Pulmonary artery endothelial cell (primary cell): ENCODE measurements around the gene HDHD2. TPM values are rescaled to one million over a fixed set of nuclear protein-coding genes. Genes with fewer than 3 reads are reported as not detected.
A peak's percentile ranks its signal among the peaks of the same experiment; 100 is the strongest.
"Not testable (repeated sequence)": the region's sequence is repeated elsewhere in the genome, so short reads cannot be mapped to it uniquely, and the experiment has no call there.

ENCODE experiments used
- DNase-seq: peaks from one replicate; pipeline ENCODE4 v3.0.0-alpha.2; 2011; ENCODE audit warnings: low read depth, low spot score
- total RNA-seq: library from RNA; depleted of rRNA; stranded (reverse); fragments of >200 nt; gene quantifications from 2 replicates; pipeline ENCODE4 v1.2.3, GENCODE V29; 2014

The HDHD2 gene, protein sequence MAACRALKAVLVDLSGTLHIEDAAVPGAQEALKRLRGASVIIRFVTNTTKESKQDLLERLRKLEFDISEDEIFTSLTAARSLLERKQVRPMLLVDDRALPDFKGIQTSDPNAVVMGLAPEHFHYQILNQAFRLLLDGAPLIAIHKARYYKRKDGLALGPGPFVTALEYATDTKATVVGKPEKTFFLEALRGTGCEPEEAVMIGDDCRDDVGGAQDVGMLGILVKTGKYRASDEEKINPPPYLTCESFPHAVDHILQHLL
- total RNA-seq, result 11.6 and 17.7 TPM in 2 replicates

DNA sequence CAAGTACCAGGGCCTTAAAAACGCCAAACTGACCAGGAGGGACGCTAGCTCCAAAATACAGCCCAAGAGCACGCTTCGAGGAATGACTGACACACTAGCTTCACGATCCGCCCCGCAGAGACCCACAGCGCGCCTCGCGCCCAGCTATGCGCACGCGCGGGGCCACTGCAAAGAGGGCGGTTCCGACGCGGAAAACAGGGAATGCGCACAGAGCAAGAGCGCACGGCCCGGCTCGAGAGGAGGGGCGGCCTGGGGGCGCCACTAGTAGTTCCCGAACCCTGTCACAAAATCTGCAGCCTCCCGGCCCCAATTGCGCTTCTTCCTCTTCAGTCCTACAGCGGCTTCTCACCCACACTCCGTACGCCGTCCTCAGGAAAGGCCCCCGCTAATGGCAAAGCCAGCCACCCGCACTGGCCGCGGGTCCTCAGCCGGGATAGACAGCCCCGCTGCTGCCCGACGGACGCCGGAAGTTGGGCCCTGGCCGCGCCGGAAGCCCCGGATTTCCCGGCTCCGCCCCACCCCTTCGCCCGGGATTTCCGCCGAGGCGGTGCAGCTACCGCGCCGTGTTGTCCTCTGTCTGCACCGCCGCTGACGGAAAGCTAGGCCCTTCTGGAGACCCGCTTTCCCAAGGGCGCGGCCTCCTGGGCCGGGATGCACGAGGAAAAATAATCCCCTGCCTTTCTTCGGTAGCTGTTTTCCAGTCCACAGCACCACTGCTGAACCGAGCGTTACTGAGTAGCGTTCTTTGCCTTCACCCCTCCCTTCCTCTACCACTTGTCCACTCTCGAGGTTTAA is at the start of gene HDHD2:
HDHD2 (minus strand) TSS at position 472 of the 795 bp plus-strand sequence. CDS start 14,061 bp downstream, outside the sequence.
- peak; percentile 26 for DNase-seq

DNA sequence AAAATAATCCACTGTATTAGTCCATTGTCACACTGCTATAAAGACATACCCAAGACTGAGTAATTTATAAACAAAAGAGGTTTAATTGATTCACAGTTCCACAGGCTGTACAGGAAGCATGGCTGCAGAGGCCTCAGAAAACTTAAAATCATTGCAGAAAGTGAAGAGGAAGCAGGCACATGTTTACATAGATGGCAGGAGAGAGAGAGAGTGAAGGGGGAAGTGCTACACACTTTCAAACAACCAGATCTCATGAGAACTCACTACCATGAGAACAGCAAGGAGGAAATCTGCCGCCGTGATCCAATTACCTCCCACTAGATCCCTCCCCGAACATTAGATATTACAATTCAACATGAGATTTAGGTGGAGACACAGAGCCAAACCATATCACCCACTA is 45.7 kb upstream of the HDHD2 start:
- not testable (repeated sequence) for DNase-seq

DNA sequence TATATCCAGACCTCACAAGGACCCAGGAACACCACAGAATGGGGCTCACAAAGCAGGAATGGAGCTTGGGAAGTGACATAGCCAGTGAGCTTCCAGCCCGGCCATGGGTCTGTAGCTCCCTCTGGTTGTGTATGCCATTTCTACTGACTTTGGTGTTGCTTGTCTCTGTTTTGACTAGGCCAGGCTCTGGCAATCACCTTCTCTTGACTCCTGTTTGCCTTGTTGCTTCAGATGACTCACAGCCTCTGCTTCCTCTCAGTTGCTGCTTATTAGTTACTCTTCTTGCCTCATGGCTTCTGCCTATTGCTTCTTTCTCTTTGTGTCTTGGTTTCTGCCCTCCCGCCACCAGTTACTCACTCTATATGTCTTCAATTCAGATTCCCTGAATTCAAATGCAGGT is 41.7 kb upstream of the HDHD2 start:
- peak; percentile 29 for DNase-seq

DNA sequence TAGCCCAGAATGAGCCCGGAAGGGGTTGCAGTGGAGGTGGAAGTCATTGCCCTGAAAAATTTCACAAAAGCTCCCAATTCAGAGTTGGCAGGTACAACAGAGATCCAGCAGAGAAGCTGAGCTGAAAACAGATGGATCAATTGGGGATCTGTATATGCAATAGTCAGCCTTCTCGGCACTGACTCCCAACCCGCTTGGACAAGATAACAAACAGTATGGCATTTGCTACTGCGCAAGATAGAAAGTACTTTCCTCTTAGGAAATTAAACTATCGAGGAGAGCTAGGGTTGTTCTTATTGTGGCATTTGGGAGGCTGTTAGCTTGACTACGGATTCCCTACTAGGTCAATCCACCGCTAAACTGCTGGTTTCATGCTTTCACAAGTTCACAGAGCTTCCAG is 37.4 kb upstream of the HDHD2 start:
- no peak for DNase-seq

DNA sequence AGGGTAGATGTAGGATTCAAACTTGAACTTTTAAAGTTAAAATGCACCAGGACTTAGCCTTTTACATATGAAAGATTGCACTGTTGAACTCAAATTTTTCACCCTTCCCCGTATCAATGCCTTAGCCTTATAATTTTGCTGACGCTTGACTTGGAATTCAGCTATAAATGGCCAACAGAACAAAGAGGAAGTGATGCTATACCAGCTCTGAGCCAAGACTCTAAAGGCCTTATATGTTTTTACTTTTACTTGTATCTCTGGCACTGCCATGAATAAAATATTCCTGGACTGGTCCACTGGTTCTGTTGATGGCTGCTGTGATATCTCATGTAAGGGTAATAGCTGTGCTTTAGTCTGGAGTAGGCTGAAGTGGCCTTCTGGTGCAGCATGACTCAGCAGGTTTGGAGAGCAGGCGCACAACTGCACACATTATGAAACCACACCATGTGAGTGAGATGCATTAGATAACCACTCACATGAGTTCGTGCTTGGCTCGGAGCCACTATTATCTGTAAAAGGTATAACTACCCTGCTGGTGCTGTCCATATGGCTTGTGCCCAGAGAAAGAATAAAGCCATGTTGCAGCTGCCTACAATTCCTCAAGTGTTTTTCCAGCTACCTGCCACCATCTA is 34.2 kb upstream of the HDHD2 start:
- DNase-seq, result peak; percentile 30

DNA sequence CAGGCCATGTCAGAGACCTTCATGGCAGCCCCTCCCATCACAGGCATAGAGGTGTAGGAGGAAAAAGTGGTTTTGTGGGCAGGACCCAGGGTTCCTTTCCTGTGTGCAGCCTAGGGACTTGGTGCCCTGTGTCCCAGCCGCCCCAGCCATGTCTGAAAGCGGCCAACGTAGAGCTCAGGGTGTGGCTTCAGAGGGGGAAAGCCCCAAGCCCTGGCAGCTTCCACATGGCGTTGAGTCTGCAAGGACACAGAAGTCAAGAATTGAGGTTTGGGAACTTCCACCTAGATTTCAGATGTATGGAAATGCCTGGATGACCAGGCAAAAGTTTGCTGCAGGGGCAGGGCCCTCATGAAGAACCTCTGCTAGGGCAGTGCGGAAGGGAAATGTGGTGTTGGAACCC is 31.9 kb upstream of the HDHD2 start:
- not testable (repeated sequence) for DNase-seq

DNA sequence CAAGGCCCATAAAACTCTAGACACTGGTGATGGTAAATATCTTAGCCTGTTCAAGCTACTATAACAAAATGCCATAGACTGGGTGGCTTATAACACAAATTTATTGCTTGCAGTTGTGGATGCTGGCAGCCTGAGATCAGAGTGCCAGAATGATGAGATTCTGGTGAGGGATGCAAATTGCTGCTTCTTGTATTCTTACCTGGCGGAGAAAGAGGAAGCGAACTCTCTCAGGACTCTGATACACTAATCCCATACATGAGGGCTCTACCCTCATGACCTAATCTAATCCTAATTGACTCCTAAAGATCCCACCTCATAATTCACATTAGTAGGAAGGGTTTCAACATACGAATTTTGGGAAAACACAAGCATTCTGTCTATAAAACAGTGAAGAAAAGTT is 30.5 kb upstream of the HDHD2 start:
- no peak for DNase-seq

DNA sequence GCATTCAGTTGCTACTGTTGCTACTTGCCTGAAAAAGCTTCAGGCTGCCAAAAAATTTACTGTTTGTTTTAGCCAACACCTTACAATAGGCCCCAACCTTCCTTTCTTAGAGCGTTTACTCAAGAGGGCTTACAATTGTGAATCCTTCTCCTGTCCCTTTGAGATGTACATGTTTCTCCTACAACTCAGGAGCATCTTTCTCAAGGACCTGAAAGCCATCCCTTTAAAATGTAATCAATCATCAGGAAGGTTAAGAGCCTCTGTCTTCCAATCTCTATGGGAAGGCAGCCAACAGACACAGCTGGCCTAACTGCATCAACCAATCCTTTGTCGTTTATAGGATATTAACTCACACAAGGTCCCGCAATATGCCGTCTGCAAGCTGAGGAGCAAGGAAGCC is 29.2 kb upstream of the HDHD2 start:
- DNase-seq, result no peak

DNA sequence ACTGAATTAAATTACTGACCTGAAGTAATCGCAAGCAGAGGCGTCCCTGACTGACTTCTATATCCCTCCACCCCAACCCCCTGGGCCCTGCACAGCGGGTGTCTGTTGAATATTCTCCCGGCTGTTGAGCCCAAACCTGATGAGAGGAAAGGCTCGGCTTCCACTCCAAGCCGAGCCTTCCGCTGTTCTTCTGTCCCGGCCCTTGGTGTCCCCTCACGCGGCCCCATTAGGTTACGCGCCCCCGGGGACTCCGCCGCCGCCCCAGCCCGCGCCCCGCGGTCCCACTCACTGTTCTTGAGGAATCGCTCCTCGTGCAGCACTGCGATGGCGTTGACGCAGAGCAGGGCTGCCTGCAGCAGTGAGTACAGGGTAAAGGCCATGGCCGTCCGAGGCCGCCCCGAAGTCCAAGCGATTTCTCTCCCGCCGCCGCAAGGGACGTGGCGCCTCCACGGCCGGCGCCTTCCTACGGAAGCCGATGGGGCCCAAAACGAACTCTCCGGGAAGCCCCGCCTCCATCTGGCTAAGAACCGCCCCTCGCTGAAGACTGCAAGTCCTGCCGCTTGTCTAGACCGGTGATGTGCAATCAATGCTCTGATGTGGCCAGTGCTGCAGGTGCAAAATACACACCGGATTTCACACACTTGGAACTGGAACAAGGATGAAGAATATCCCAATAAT is 25.7 kb upstream of the HDHD2 start, which contains the start of gene IER3IP1:
IER3IP1 (minus strand) TSS at position 467 of the 678 bp plus-strand sequence; CDS start at position 380, 87 bp downstream.
- peak; percentile 72 for DNase-seq

DNA sequence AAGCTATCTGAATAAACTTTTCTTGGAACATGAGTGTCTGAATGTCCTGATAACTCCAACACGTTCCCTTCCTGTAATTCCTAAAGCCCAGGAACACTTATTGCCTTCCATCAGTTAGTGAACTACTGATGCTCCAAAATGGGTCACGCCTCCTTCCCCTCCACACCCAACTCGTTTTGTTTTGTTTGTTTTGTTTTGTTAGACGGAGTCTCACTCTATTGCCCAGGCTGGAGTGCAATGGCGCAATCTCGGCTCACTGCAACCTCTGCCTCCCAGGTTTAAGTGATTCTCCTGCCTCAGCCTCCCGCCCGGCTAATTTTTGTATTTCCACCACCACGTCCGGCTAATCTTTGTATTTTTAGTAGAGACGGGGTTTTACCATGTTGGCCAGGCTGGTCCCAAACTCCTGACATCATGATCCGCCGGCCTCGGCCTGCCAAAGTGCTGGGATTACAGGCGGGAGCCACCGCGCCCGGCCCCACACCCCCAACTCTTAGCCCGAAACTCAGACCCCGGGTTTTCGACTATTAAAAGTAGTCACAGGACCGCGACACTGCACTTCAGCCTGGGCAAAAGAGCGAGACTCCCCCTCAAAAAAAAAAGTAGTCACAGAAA is 25.1 kb upstream of the HDHD2 start:
- DNase-seq, result no peak

DNA sequence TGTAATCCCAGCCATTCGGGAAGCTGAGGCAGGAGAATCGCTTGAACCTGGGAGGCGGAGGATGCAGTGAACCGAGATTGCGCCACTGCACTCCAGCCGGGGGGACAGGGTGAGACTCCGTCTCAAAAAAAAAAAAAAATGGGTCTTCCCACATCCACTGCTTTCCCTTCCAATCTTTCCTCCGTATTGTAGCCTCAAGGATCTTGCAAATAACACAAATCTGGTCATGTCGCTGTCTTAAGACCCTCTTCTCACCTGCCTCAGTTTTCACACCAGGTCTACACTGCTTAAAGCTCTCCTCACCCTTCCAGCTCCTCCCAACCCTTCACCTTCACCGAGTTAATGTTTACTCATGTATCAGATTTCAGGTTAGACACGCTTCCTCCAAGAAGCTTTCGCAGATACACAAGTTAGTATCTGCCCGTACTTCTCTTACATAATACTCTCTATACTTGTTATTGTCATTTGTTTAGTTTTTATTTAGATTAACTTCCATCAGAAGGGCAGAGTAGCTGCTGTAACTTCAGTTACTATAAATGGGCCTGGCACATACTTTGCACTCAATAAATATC is 24.3 kb upstream of the HDHD2 start:
- DNase-seq, result no peak

DNA sequence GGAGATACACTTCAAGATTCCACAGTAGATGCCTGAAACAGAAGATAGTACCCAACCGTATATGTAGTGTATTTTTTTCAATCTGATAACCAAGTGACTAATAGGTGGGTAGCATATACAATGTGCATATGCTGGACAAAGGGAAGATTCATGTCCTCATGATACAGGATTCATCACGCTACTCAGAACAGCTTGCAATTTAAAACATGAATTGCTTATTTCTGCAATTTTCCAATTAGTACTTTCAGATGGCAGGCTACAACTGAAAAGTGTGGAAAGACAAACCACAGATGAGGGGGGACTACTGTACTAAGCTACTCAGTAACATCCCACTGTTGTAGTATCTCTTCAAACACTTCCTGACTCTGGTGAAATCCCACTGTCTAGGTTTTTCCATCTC is 22.2 kb upstream of the HDHD2 start:
- no peak for DNase-seq

DNA sequence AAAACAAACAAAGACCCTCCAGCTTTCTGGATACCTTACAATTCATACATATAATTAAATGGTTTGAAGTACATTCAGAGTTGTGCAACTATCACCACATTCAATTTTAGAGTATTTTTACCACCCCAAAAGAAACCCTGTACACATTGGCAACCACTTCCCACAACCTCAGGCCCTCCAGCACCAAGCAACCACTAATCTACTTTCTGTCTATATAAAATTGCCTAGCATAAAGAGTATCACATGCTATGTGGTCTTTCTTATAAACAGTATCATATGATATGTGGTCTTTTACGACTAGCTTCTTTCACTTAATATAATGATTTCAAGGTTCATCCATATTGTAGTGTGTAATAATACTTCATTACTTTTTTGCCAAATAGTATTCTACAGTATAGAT is 18.6 kb upstream of the HDHD2 start:
- DNase-seq, result no peak

DNA sequence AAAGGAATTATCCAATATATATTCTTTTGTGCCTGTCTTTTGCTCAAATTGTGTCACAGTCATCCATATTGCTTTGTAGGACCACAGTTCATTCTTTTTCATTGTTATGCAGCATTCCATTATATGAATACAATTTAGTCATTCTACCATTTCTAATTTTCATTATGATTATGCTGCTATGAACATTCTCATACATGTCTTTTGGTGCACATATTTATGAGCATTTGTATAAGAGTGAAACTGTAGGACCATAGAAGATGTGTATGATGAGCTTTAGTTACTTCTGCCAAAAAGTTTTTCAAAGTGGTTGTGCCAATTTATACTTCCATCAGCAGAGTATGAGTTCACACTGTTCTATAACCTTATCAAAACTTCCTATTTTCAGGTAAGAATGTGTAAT is 18.2 kb upstream of the HDHD2 start:
- DNase-seq, result no peak

DNA sequence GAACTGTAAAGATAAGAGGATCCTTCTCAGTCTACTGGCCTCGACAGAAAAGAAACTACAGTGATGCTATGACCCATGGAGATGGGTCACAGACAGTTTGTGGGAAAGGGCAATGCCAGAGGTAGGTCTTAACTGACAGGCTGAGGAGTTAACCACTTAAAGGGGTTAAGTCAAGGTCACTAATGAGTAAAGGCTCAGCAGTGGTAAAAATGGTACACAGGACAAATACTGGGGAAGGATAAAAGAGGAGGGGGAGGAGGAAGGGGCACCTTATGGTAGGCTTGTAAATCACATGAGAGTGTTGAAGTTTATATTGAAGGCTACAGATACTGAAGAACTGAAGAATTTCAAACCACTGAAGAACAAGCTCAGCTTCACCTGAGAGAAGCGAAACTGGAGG is 16.0 kb upstream of the HDHD2 start:
- no peak for DNase-seq

DNA sequence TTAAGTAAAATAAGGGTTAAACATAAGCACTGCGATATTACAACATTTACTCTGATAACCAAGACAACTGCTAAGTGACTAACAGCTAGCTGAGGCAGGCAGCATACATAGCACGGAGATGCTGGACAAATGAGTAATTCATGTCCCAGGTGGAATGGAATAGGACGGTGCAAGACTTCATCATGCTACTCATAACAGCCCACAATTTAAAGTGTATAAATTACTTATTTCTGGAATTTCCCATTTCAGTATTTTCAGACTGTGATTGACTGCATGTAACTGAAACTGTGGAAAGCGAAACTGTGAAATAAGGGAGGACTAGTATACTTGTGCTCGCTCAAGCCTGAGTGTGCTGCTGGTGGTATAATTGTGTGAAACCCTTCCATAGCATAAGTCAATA is 12.9 kb upstream of the HDHD2 start:
- DNase-seq, result no peak

DNA sequence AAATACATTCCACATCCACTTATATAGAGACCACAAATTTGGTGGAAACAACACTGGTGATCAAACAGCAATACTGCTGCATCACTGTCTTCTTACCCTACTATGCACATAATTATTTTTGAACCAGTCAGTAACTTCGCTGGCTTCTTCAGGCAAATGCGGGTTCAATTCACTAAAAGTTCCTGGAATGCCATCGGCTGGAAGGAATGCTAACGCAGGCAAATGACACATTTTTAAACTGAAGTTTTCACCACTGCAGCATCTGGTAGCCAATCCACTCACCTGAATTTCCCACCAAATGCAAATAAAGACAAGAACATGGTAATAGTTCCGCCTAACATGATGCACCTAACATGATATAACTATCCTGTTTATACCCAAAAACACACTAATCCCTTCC is 10.0 kb upstream of the HDHD2 start:
- DNase-seq, result no peak

DNA sequence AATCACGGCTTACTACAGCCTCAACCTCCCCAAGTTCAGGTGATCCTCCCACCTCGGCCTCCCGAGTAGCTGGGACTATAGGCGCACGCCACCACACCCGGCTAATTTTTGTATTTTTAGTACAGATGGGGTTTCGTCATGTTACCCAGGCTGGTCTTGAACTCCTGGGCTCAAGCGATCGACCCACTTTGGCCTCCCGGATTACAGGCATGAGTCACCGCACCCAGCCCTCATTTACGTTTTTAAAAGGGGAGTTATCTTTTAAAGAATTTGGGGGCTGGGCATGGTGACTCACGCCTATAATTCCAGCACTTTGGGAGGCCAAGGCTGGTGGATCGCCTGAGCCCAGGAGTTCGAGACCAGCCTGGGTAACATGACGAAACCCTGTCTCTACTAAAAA is 8.1 kb upstream of the HDHD2 start:
- DNase-seq, result not testable (repeated sequence)

DNA sequence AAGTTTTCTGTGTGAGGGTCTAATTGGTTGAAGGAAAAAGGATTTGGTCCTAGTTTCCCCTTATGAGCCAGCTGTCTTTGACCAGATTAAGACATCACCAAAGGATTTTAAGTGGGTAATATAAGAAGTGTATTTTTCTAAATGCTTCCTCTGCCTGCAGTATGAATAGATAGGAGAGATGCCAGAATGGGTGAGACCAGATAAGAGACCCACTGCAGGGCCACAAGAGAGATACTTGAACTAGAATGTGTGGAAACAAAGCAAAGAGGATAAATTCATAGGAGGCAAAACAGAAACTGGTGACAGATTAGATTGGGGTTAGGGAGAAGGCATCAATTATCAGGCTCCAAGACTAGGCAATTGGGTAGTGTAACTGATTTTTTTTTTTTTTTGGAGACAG is 1.1 kb upstream of the HDHD2 start:
- DNase-seq, result no peak

DNA sequence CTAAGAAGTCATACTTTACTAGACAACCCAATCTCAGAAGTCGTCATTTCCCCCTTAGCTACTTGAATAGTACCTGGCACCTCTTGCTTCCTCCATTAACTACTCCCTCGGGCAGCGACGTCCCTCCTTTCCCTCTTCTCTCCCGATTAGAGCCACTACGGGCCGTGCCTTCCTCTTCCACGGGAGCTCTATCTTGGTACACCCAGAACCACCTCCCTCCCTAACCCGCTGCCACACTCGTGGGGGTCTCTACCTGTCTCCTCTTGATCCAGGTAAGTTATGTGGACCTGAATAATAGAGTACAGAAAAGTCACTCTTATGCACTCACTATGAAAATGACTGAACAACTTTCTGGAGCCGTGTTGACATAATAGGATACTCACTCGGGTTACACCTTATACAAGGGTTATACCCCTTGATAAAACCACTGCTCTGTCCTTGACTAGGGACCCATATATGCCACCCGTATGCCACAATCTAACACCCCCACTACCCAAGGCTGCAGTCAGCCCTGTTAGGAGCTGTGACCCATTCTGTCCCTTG is 595 bp upstream of the HDHD2 start:
- DNase-seq, result no peak
